ENCODE measurements around the gene SIL1. TPM values are rescaled to one million over a fixed set of nuclear protein-coding genes. Genes with fewer than 3 reads are reported as not detected.
"Not testable (repeated sequence)": the region's sequence is repeated elsewhere in the genome, so short reads cannot be mapped to it uniquely, and the experiment has no call there.

The SIL1 gene
- total RNA-seq, 1 donor from 2014 or later = 66.6 TPM

- no peak for DNase-seq (ENCODE audit: low spot score)
These were observed 122.1 kb downstream of the SIL1 start for GRCh38 chr5:139076111-139076510.

GRCh38 chr5:139075066-139076050 lies 122.8 kb downstream of the SIL1 start:
- no peak for DNase-seq (ENCODE audit: low spot score)

GRCh38 chr5:139073956-139074355 lies 124.2 kb downstream of the SIL1 start:
- not testable (repeated sequence) for DNase-seq (ENCODE audit: low spot score)

GRCh38 chr5:139068494-139069151 lies 129.5 kb downstream of the SIL1 start:
- DNase-seq (ENCODE audit: low spot score) = no peak

- DNase-seq (ENCODE audit: low spot score) = no peak
These were observed 130.1 kb downstream of the SIL1 start for GRCh38 chr5:139068060-139068459.

GRCh38 chr5:139065306-139065705 lies 132.9 kb downstream of the SIL1 start:
- no peak for DNase-seq (ENCODE audit: low spot score)

GRCh38 chr5:139064613-139065012 lies 133.6 kb downstream of the SIL1 start:
- no peak for DNase-seq (ENCODE audit: low spot score)

GRCh38 chr5:139063664-139064054 lies 134.5 kb downstream of the SIL1 start:
- no peak for DNase-seq (ENCODE audit: low spot score)

GRCh38 chr5:139062910-139063663 lies 135.1 kb downstream of the SIL1 start:
- no peak for DNase-seq (ENCODE audit: low spot score)

GRCh38 chr5:139061856-139062255 lies 136.3 kb downstream of the SIL1 start:
- no peak for DNase-seq (ENCODE audit: low spot score)

- DNase-seq (ENCODE audit: low spot score) = no peak
These were observed 136.9 kb downstream of the SIL1 start for GRCh38 chr5:139061274-139061673.

- no peak for DNase-seq (ENCODE audit: low spot score)
These were observed 140.0 kb downstream of the SIL1 start for GRCh38 chr5:139058121-139058520.

GRCh38 chr5:139057045-139057939 lies 140.9 kb downstream of the SIL1 start:
- DNase-seq (ENCODE audit: low spot score) = not testable (repeated sequence)

GRCh38 chr5:139052975-139053374 lies 145.2 kb downstream of the SIL1 start:
- no peak for DNase-seq (ENCODE audit: low spot score)

GRCh38 chr5:139051392-139051791 lies 146.8 kb downstream of the SIL1 start:
- DNase-seq (ENCODE audit: low spot score) = no peak

GRCh38 chr5:139050432-139050831 lies 147.7 kb downstream of the SIL1 start:
- DNase-seq (ENCODE audit: low spot score) = no peak

- DNase-seq (ENCODE audit: low spot score) = no peak
These were observed 148.4 kb downstream of the SIL1 start for GRCh38 chr5:139049780-139050179.

- DNase-seq (ENCODE audit: low spot score) = no peak
These were observed 151.6 kb downstream of the SIL1 start for GRCh38 chr5:139046551-139046950.

- DNase-seq (ENCODE audit: low spot score) = no peak
These were observed 154.8 kb downstream of the SIL1 start for GRCh38 chr5:139043157-139043905.

- no peak for DNase-seq (ENCODE audit: low spot score)
These were observed 158.1 kb downstream of the SIL1 start for GRCh38 chr5:139040081-139040480.

Measured in mesenteric fat pad (tissue), 1 donor.